T-helper 9 cell (primary cell): Measurements from ENCODE around the gene EXOSC5.
"Not testable (repeated sequence)": the region's sequence is repeated elsewhere in the genome, so short reads cannot be mapped to it uniquely, and the experiment has no call there.

Experiments
- DNase-seq: peaks from one replicate; pipeline ENCODE4 v3.0.0-alpha.2; 2020

Gene EXOSC5

GRCh38 chr19:41403181-41403970 lies 6.2 kb upstream of the EXOSC5 start:
- no peak for DNase-seq

GRCh38 chr19:41402010-41402409 lies 4.9 kb upstream of the EXOSC5 start:
- DNase-seq = no peak

- DNase-seq = no peak
These were observed 4.3 kb upstream of the EXOSC5 start for GRCh38 chr19:41401483-41401882.

- no peak for DNase-seq
These were observed 2.4 kb upstream of the EXOSC5 start for GRCh38 chr19:41399525-41399924.

GRCh38 chr19:41399091-41399490 lies 1.9 kb upstream of the EXOSC5 start:
- no peak for DNase-seq

- DNase-seq = no peak
These were observed 1.4 kb upstream of the EXOSC5 start for GRCh38 chr19:41398598-41398997.

GRCh38 chr19:41398050-41398418 lies 875 bp upstream of the EXOSC5 start:
- no peak for DNase-seq

GRCh38 chr19:41395355-41395754 lies 1.8 kb downstream of the EXOSC5 start:
- no peak for DNase-seq

GRCh38 chr19:41392775-41393174 lies 4.4 kb downstream of the EXOSC5 start:
- no peak for DNase-seq

GRCh38 chr19:41391618-41392017 lies 5.5 kb downstream of the EXOSC5 start:
- no peak for DNase-seq

GRCh38 chr19:41386442-41386841 lies 10.7 kb downstream of the EXOSC5 start:
- no peak for DNase-seq

- DNase-seq = no peak
These were observed 12.8 kb downstream of the EXOSC5 start for GRCh38 chr19:41384351-41384750.

- not testable (repeated sequence) for DNase-seq
These were observed 15.6 kb downstream of the EXOSC5 start for GRCh38 chr19:41381536-41381935.

GRCh38 chr19:41377977-41378709 lies 19.0 kb downstream of the EXOSC5 start:
- no peak for DNase-seq

GRCh38 chr19:41376998-41377365 lies 20.2 kb downstream of the EXOSC5 start:
- DNase-seq = no peak

GRCh38 chr19:41376241-41376997 lies 20.7 kb downstream of the EXOSC5 start, which contains the start of gene TMEM91:
TSS of gene TMEM91 (plus strand) at chr19:41376533. CDS start at chr19:41378310, 1,777 bp downstream.
- no peak for DNase-seq

- DNase-seq = no peak
These were observed 23.2 kb downstream of the EXOSC5 start for GRCh38 chr19:41373993-41374392.

- DNase-seq = no peak
These were observed 24.7 kb downstream of the EXOSC5 start for GRCh38 chr19:41372501-41372900.

- no peak for DNase-seq
These were observed 25.6 kb downstream of the EXOSC5 start for GRCh38 chr19:41371541-41371940.

GRCh38 chr19:41371119-41371518 lies 26.0 kb downstream of the EXOSC5 start:
- not testable (repeated sequence) for DNase-seq

GRCh38 chr19:41369769-41370168 lies 27.4 kb downstream of the EXOSC5 start:
- DNase-seq = no peak

- no peak for DNase-seq
These were observed 29.3 kb downstream of the EXOSC5 start for GRCh38 chr19:41367848-41368301.

GRCh38 chr19:41366089-41366488 lies 31.1 kb downstream of the EXOSC5 start:
- DNase-seq = no peak
